HG03378 (cell line): Measurements from ENCODE around the gene GINM1.

Experiments used
- ATAC-seq: cut with Tn5 transposase; IDR thresholded peaks from one replicate; pipeline ENCODE4 v1.9.1; 2021; ENCODE audit warnings: mild to moderate bottlenecking, moderate library complexity; ENCODE audit not compliant: unreplicated experiment

Gene GINM1

DNA sequence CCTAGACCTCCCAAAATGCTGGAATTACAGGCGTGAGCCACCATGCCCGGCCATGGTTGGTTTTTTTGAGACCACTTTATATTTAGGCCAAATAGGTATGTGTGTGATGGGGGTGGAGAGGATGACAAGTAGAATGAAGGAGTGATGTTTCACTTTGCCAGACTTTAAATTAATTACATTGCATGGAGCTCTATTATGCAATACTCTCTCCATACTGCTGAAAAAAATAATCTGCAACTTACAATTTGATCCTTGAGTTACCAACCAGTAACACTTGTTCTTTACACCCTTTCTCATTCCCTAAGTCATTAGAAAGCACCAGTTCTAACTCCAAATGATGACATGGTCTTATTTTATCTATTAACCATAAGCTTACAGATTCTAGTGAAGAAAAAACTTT, 26.8 kb downstream of the GINM1 start:
- no peak for ATAC-seq

- ATAC-seq: no peak
Measured at GRCh38 chr6:149593408-149593807, 27.2 kb downstream of the GINM1 start.

DNA sequence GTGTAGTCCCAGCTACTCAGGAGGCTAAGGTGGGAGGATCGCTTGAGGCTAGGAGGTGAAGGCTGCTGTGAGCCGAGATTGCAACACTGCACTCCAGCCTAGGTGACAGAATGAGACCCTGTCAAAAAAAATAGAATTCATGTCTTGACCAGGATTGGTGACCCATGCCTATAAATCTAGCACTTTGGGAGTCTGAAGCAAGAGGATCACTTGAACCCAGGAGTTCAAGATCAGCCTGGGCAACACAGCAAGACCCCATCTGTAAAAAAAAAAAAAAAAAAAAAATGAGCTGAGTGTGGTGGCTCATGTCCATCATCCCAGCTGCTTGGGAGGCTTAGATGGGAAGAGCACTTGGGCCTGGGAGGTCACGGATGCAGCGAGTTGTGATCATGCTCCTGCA, 34.3 kb downstream of the GINM1 start:
- ATAC-seq: no peak

- no peak for ATAC-seq
Measured at GRCh38 chr6:149608381-149608982, 42.3 kb downstream of the GINM1 start.

DNA sequence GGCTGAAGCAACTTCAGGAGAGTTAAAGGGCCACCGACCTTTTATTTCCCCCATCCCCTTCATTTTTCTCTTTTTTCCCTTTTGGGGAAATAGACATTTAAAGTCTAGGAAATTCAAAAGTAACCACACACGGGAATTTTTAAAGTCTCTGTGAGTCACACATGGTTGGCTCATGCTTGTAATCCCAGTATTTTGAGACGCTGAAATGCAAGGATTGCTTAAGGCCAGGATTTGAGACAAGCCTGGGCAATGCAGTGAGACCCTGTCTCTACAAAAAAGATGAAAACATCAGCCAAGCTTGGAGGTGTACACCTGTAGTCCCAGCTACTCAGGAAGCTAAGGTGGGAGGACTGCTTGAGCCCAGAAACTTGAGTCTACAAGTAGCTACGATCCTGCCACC, 48.2 kb downstream of the GINM1 start:
- no peak for ATAC-seq

GRCh38 chr6:149615805-149616204, 49.6 kb downstream of the GINM1 start:
- ATAC-seq: no peak

- ATAC-seq: no peak
Measured at GRCh38 chr6:149627672-149628071, 61.5 kb downstream of the GINM1 start.

DNA sequence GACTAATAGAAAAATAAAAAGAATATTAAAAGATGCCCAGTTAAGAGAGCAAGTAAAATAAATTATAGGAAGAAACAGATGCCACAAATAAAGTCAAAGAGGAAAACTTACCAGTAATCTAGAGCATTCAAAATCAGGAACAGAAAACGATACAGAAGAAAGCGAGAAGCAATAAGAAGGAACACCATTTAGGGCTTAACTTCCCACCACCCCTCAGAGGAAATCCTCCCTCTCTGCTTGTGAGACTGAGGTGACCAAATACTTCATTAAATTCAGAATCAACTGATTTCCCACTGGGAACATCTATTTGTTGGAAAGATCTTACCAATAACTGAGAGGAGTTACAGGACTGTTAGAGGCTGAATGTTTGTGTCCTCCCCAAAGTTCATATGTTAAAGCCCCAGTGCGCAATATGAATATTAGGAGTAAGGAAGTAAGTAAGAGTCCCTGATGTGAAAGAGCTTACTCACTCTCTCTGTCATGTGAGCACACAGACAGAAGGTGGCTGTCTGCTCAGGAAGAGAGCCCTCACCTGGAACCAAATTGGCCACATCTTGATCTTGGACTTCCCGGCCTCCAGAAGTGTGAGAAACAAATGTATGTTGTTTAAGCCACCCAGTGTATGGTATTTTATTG, 62.8 kb downstream of the GINM1 start:
- peak; percentile 81 for ATAC-seq

GRCh38 chr6:149634315-149634714, 68.1 kb downstream of the GINM1 start:
- no peak for ATAC-seq

- no peak for ATAC-seq
Measured at GRCh38 chr6:149636124-149636523, 69.9 kb downstream of the GINM1 start.
